Measurements from ENCODE around the gene NMRK1.

DNA sequence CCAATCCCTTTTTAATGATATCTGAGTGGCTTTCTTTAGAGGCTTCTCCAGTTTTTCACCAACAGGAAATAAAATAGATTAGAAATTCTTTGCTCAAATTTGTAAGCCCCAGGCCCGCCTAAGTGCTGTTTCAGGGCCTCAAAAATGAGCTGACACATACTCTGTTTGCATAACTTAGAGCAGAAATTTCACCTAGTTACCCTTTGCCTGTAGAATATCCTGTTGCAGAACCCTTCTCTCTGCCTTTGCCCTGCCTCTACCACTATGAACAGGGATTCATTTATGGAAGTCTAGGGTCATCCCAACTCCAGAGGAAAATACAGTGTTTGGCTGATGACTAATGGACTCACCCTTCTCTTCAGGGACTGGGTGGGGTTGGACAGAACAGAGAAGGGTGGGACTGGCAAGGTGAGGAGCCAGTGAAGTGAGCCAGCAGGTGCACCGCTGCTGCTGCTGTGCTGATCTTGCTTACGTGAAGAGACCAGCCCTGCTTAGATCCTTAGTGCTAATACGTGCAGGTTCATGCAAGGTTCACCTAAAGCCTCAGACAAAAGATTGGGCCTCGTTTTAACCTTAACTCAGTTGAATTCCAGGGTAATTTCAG, 23.2 kb upstream of the NMRK1 start:
- TF ChIP-seq, protein P1, sequence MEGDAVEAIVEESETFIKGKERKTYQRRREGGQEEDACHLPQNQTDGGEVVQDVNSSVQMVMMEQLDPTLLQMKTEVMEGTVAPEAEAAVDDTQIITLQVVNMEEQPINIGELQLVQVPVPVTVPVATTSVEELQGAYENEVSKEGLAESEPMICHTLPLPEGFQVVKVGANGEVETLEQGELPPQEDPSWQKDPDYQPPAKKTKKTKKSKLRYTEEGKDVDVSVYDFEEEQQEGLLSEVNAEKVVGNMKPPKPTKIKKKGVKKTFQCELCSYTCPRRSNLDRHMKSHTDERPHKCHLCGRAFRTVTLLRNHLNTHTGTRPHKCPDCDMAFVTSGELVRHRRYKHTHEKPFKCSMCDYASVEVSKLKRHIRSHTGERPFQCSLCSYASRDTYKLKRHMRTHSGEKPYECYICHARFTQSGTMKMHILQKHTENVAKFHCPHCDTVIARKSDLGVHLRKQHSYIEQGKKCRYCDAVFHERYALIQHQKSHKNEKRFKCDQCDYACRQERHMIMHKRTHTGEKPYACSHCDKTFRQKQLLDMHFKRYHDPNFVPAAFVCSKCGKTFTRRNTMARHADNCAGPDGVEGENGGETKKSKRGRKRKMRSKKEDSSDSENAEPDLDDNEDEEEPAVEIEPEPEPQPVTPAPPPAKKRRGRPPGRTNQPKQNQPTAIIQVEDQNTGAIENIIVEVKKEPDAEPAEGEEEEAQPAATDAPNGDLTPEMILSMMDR (IDR thresholded peaks at IDR 0.05) = no peak
- no peak for TF ChIP-seq EZH2 (IDR thresholded peaks at IDR 0.05)
- no peak for TF ChIP-seq EZH2phosphoT487 (IDR thresholded peaks at IDR 0.05)
